ENCODE data around the gene DENR.

The DENR gene

GRCh38 chr12:122820138-122820537, 67.5 kb downstream of the DENR start:
- no peak for DNase-seq (ENCODE audit: low spot score)
